CD8-positive, alpha-beta memory T cell (primary cell): ENCODE measurements around the gene HDLBP. TPM values are rescaled to one million over a fixed set of nuclear protein-coding genes. Genes with fewer than 3 reads are reported as not detected.
A peak's percentile ranks its signal among the peaks of the same experiment; 100 is the strongest.
"Not testable (repeated sequence)": the region's sequence is repeated elsewhere in the genome, so short reads cannot be mapped to it uniquely, and the experiment has no call there.

Experiments
- CTCF ChIA-PET: fragments of 350-600 bp; sonication (Branson Sonifier 250); formaldehyde crosslinking; loops from one replicate; lab custom pipeline; 2021; ENCODE audit warnings: antibody characterized with exemption; lab: Charles Lee
- POLR2A ChIA-PET: fragments of 350-600 bp; sonication (Branson Sonifier 250); formaldehyde crosslinking; loops from one replicate; lab custom pipeline; 2021; ENCODE audit warnings: antibody characterized with exemption; lab: Charles Lee
- DNase-seq, 5 donors: peaks; one replicate each; pipeline versions ENCODE4 v3.0.0 to v3.0.0-alpha.2; 2020 to 2022; ENCODE audit warnings: mixed read lengths in 1 of 5
- H3K27ac ChIP-seq: one replicate; pipeline ENCODE4 v1.7.0; 2013; ENCODE audit warnings: low read depth, mild to moderate bottlenecking, low read length, moderate library complexity
- H3K27me3 ChIP-seq: 2 replicates; pipeline ENCODE4 v1.7.0; 2013; ENCODE audit warnings: low read length, mild to moderate bottlenecking; ENCODE audit not compliant: insufficient read depth, poor library complexity, severe bottlenecking
- H3K36me3 ChIP-seq: 2 replicates; pipeline ENCODE4 v1.7.0; 2013; ENCODE audit warnings: mild to moderate bottlenecking, low read length, moderate library complexity; ENCODE audit not compliant: insufficient read depth
- H3K4me1 ChIP-seq: 2 replicates; pipeline ENCODE4 v1.7.0; 2013; ENCODE audit warnings: mild to moderate bottlenecking, low read length, moderate library complexity; ENCODE audit not compliant: insufficient read depth
- H3K4me3 ChIP-seq: 2 replicates; pipeline ENCODE4 v1.7.0; 2013; ENCODE audit warnings: mild to moderate bottlenecking, low read length
- H3K9me3 ChIP-seq: 2 replicates; pipeline ENCODE4 v1.7.0; 2013; ENCODE audit warnings: mild to moderate bottlenecking, low read length
- H3K27ac Mint-ChIP-seq, 8 donors: one replicate each; pipeline ENCODE4 v1.8.0; 2020 to 2021; ENCODE audit warnings: mixed read lengths in 8 of 8, mild to moderate bottlenecking in 6 of 8, inconsistent platforms in 3 of 8, moderate library complexity in 3 of 8
- H3K27me3 Mint-ChIP-seq, 2 donors: one replicate each; pipeline ENCODE4 v1.8.0; 2020 to 2021; ENCODE audit warnings: mixed read lengths in 2 of 2, mild to moderate bottlenecking in 1 of 2, moderate library complexity in 1 of 2
- H3K36me3 Mint-ChIP-seq, 3 donors: one replicate each; pipeline ENCODE4 v1.8.0; 2020 to 2021; ENCODE audit warnings: mixed read lengths in 3 of 3, inconsistent platforms in 1 of 3, mild to moderate bottlenecking in 1 of 3
- H3K4me1 Mint-ChIP-seq, 3 donors: one replicate each; pipeline ENCODE4 v1.8.0; 2020 to 2021; ENCODE audit warnings: mixed read lengths in 3 of 3, inconsistent platforms in 1 of 3, mild to moderate bottlenecking in 1 of 3
- H3K4me3 Mint-ChIP-seq, 7 donors: one replicate each; pipeline ENCODE4 v1.8.0; 2020 to 2021; ENCODE audit warnings: mixed read lengths in 7 of 7, mild to moderate bottlenecking in 6 of 7, moderate library complexity in 4 of 7, inconsistent platforms in 2 of 7
- H3K9me3 Mint-ChIP-seq, 5 donors: one replicate each; pipeline ENCODE4 v1.8.0; 2020 to 2022; ENCODE audit warnings: mixed read lengths in 5 of 5, mild to moderate bottlenecking in 3 of 5, moderate library complexity in 2 of 5, inconsistent platforms in 1 of 5
- polyA plus RNA-seq: library from polyadenylated mRNA; unstranded; fragments of 300-500 nt; fragmentation: Illumina TruSeq; gene quantifications from one replicate; pipeline ENCODE4 v1.2.3, GENCODE V29; 2021
- total RNA-seq, 2 experiments: library from RNA; stranded (reverse); gene quantifications; one replicate each; pipeline ENCODE4 v1.2.3, GENCODE V29; 2021

HDLBP gene
- total and polyA plus RNA-seq, 3 experiments from 2014 or later, result 70.0 to 313 (median 307) TPM

- no peaks in the 10 kb centered on the region for H3K36me3 ChIP-seq
- H3K36me3 Mint-ChIP-seq, result no peaks in the 10 kb centered on the region
- ChIA-PET CTCF (no interaction called here), POLR2A (no interaction called here)
- no peak overlapping the region for H3K27ac ChIP-seq
- no peaks in the 10 kb centered on the region for H3K4me1 ChIP-seq
- no peak overlapping the region for H3K4me3 Mint-ChIP-seq
- no peaks in the 10 kb centered on the region for H3K4me1 Mint-ChIP-seq
- H3K27ac Mint-ChIP-seq, result no peak overlapping the region
- H3K4me3 ChIP-seq, result no peak overlapping the region
- H3K9me3 Mint-ChIP-seq, result no peaks in the 10 kb centered on the region
- no peaks in the 10 kb centered on the region for H3K9me3 ChIP-seq
- no peaks in the 10 kb centered on the region for H3K27me3 Mint-ChIP-seq
- no peak for DNase-seq
- no peaks in the 10 kb centered on the region for H3K27me3 ChIP-seq
Observed at GRCh38 chr2:241199897-241200821, 115.3 kb downstream of the HDLBP start.

- no peaks in the 10 kb centered on the region for H3K36me3 ChIP-seq
- H3K9me3 Mint-ChIP-seq, result no peaks in the 10 kb centered on the region
- no peak overlapping the region for H3K4me3 Mint-ChIP-seq
Observed at GRCh38 chr2:241199286-241199685, 116.2 kb downstream of the HDLBP start.

GRCh38 chr2:241198381-241199279 is 116.8 kb downstream of the HDLBP start:
- ChIA-PET POLR2A (no interaction called here), CTCF (interaction anchor here (1.1 kb wide), 1 partner anchor 12 kb away, joined by 3 read pairs; no protein-coding TSS in a partner anchor)
- Histone ChIP-seq H3K27ac (no peak overlapping the region), H3K4me1 (no peaks in the 10 kb centered on the region), H3K9me3 (no peaks in the 10 kb centered on the region), H3K36me3 (no peaks in the 10 kb centered on the region), H3K4me3 (no peak overlapping the region), H3K27me3 (no peaks in the 10 kb centered on the region)
- Mint-ChIP-seq H3K9me3 (no peaks in the 10 kb centered on the region), H3K4me1 (no peaks in the 10 kb centered on the region), H3K4me3 (no peak overlapping the region), H3K27ac (no peak overlapping the region), H3K27me3 (no peaks in the 10 kb centered on the region), H3K36me3 (no peaks in the 10 kb centered on the region)
- DNase-seq, result no peak

More at GRCh38 chr2:241199286-241199685, 116.2 kb downstream of the HDLBP start:
- H3K27ac ChIP-seq, result no peak overlapping the region
- no peaks in the 10 kb centered on the region for H3K27me3 ChIP-seq
- no peaks in the 10 kb centered on the region for H3K36me3 Mint-ChIP-seq
- CTCF ChIA-PET, result no interaction called here
- H3K9me3 ChIP-seq, result no peaks in the 10 kb centered on the region
- no peaks in the 10 kb centered on the region for H3K4me1 Mint-ChIP-seq
- no peak overlapping the region for H3K27ac Mint-ChIP-seq
- DNase-seq, result no peak
- no peaks in the 10 kb centered on the region for H3K4me1 ChIP-seq
- POLR2A ChIA-PET, result no interaction called here
- H3K4me3 ChIP-seq, result no peak overlapping the region
- H3K27me3 Mint-ChIP-seq, result no peaks in the 10 kb centered on the region

- Histone ChIP-seq H3K9me3 (no peaks in the 10 kb centered on the region), H3K4me3 (no peak overlapping the region), H3K27me3 (no peaks in the 10 kb centered on the region), H3K36me3 (no peaks in the 10 kb centered on the region), H3K4me1 (no peaks in the 10 kb centered on the region), H3K27ac (no peak overlapping the region)
- H3K36me3 Mint-ChIP-seq, result no peaks in the 10 kb centered on the region
- no peaks in the 10 kb centered on the region for H3K4me1 Mint-ChIP-seq
- H3K4me3 Mint-ChIP-seq, result no peak overlapping the region
- H3K27ac Mint-ChIP-seq, result no peak overlapping the region
- no peaks in the 10 kb centered on the region for H3K9me3 Mint-ChIP-seq
- ChIA-PET CTCF (interaction anchor here (1.1 kb wide), 1 partner anchor 11 kb away, joined by 3 read pairs; no protein-coding TSS in a partner anchor), POLR2A (no interaction called here)
- no peaks in the 10 kb centered on the region for H3K27me3 Mint-ChIP-seq
- DNase-seq, result no peak
Observed at GRCh38 chr2:241197947-241198346, 117.5 kb downstream of the HDLBP start.

GRCh38 chr2:241197246-241197645 is 118.2 kb downstream of the HDLBP start:
- H3K4me1 ChIP-seq, H3K4me3 Mint-ChIP-seq, H3K36me3 Mint-ChIP-seq, H3K4me1 Mint-ChIP-seq, H3K4me3 ChIP-seq, H3K36me3 ChIP-seq, DNase-seq, H3K27ac ChIP-seq, POLR2A ChIA-PET, CTCF ChIA-PET, H3K27me3 Mint-ChIP-seq, H3K9me3 ChIP-seq, H3K27me3 ChIP-seq, H3K9me3 Mint-ChIP-seq: not testable (repeated sequence)
- H3K27ac Mint-ChIP-seq, result peak overlapping the region in 1 of 8 donors; percentile 54

- no peak for DNase-seq
- Mint-ChIP-seq H3K27me3 (no peaks in the 10 kb centered on the region), H3K4me1 (no peaks in the 10 kb centered on the region), H3K36me3 (no peaks in the 10 kb centered on the region), H3K4me3 (no peak overlapping the region), H3K9me3 (no peaks in the 10 kb centered on the region), H3K27ac (no peak overlapping the region)
- POLR2A ChIA-PET, result no interaction called here
- Histone ChIP-seq H3K27ac (no peak overlapping the region), H3K4me1 (no peaks in the 10 kb centered on the region), H3K4me3 (no peak overlapping the region), H3K9me3 (no peaks in the 10 kb centered on the region), H3K27me3 (no peaks in the 10 kb centered on the region), H3K36me3 (no peaks in the 10 kb centered on the region)
- CTCF ChIA-PET, result no interaction called here
Observed at GRCh38 chr2:241195506-241196130, 119.9 kb downstream of the HDLBP start.

- H3K36me3 Mint-ChIP-seq, result no peaks in the 10 kb centered on the region
- no peaks in the 10 kb centered on the region for H3K9me3 Mint-ChIP-seq
- Histone ChIP-seq H3K27ac (no peak overlapping the region), H3K4me3 (no peak overlapping the region), H3K4me1 (no peaks in the 10 kb centered on the region), H3K36me3 (no peaks in the 10 kb centered on the region), H3K9me3 (no peaks in the 10 kb centered on the region), H3K27me3 (no peaks in the 10 kb centered on the region)
- CTCF ChIA-PET, result no interaction called here
- POLR2A ChIA-PET, result no interaction called here
- no peak overlapping the region for H3K27ac Mint-ChIP-seq
- H3K27me3 Mint-ChIP-seq, result no peaks in the 10 kb centered on the region
- H3K4me1 Mint-ChIP-seq, result no peaks in the 10 kb centered on the region
- H3K4me3 Mint-ChIP-seq, result no peak overlapping the region
- no peak for DNase-seq
Observed at GRCh38 chr2:241194811-241195210, 120.7 kb downstream of the HDLBP start.
